Ishikawa (cell line): ENCODE data around the gene DOK4.

ENCODE experiments used
- RAD21 ChIP-seq: IDR thresholded peaks from 2 replicates; pipeline ENCODE4 v1.6.1; 2012; ENCODE audit warnings: low read depth
- USF1 ChIP-seq: IDR thresholded peaks from 2 replicates; pipeline ENCODE4 v1.6.1; 2012

GRCh38 chr16:57473906-57474305 is 12.4 kb downstream of the DOK4 start:
- TF ChIP-seq RAD21 (no peak), USF1 (no peak)
